ENCODE data around the gene DAPK1. TPM values are rescaled to one million over a fixed set of nuclear protein-coding genes. Genes with fewer than 3 reads are reported as not detected.

Gene DAPK1
- total RNA-seq, 4 donors from 2014 or later, result 19.1 to 44.8 (median 40.4) TPM

- Histone ChIP-seq H3K36me3 (no peaks in the 10 kb centered on the region), H3K9me3 (no peaks in the 10 kb centered on the region), H3K4me1 (no peaks in the 10 kb centered on the region), H3K27me3 (no peaks in the 10 kb centered on the region), H3K27ac (no peak overlapping the region), H3K4me3 (no peak overlapping the region)
- TF ChIP-seq CTCF (IDR thresholded peaks at IDR 0.05), result no peak
- TF ChIP-seq POLR2A (IDR thresholded peaks at IDR 0.05), result no peak
- intact Hi-C loops (cut with DNase I; ENCODE audit: low total_unique reads), result no loop called here
- no peak for DNase-seq
These were observed 143.4 kb downstream of the DAPK1 start for GRCh38 chr9:87641067-87641466.

- Histone ChIP-seq H3K4me3 (no peak overlapping the region), H3K4me1 (no peaks in the 10 kb centered on the region), H3K27ac (no peak overlapping the region), H3K27me3 (no peaks in the 10 kb centered on the region), H3K9me3 (no peaks in the 10 kb centered on the region), H3K36me3 (no peaks in the 10 kb centered on the region)
- no peak for DNase-seq
- intact Hi-C loops (cut with DNase I; ENCODE audit: low total_unique reads), result no loop called here
- no peak for TF ChIP-seq POLR2A (IDR thresholded peaks at IDR 0.05)
- TF ChIP-seq CTCF (IDR thresholded peaks at IDR 0.05), result no peak
These were observed 144.9 kb downstream of the DAPK1 start for GRCh38 chr9:87642330-87643106.

- H3K36me3 ChIP-seq, result no peaks in the 10 kb centered on the region
- H3K27me3 ChIP-seq, result no peaks in the 10 kb centered on the region
- intact Hi-C loops (cut with DNase I; ENCODE audit: low total_unique reads), result no loop called here
- no peak for TF ChIP-seq POLR2A (IDR thresholded peaks at IDR 0.05)
- DNase-seq, result no peak
- no peaks in the 10 kb centered on the region for H3K4me1 ChIP-seq
- H3K27ac ChIP-seq, result no peak overlapping the region
- H3K4me3 ChIP-seq, result no peak overlapping the region
- H3K9me3 ChIP-seq, result no peaks in the 10 kb centered on the region
These were observed 145.5 kb downstream of the DAPK1 start for GRCh38 chr9:87643107-87643650.

- Histone ChIP-seq H3K27ac (no peak overlapping the region), H3K27me3 (no peaks in the 10 kb centered on the region), H3K4me1 (no peaks in the 10 kb centered on the region), H3K36me3 (no peaks in the 10 kb centered on the region), H3K9me3 (no peaks in the 10 kb centered on the region), H3K4me3 (no peak overlapping the region)
- no peak for TF ChIP-seq CTCF (IDR thresholded peaks at IDR 0.05)
- no peak for TF ChIP-seq POLR2A (IDR thresholded peaks at IDR 0.05)
- intact Hi-C loops (cut with DNase I; ENCODE audit: low total_unique reads), result no loop called here
- no peak for DNase-seq
These were observed 146.3 kb downstream of the DAPK1 start for GRCh38 chr9:87643778-87644570.

- Histone ChIP-seq H3K36me3 (no peaks in the 10 kb centered on the region), H3K27me3 (no peaks in the 10 kb centered on the region), H3K9me3 (no peaks in the 10 kb centered on the region), H3K4me1 (no peaks in the 10 kb centered on the region), H3K27ac (no peak overlapping the region), H3K4me3 (no peak overlapping the region)
- no peak for DNase-seq
- TF ChIP-seq CTCF (IDR thresholded peaks at IDR 0.05) (no peak), POLR2A (IDR thresholded peaks at IDR 0.05) (no peak)
- intact Hi-C loops (cut with DNase I; ENCODE audit: low total_unique reads), result no loop called here
These were observed 147.0 kb downstream of the DAPK1 start for GRCh38 chr9:87644659-87645058.
